Right lung (tissue), 5 donors: Measurements from ENCODE around the gene UNC13C. TPM values are rescaled to one million over a fixed set of nuclear protein-coding genes. Genes with fewer than 3 reads are reported as not detected.

Experiments
- DNase-seq, 2 donors: peaks; one replicate each; pipeline ENCODE4 v3.0.0-alpha.2; 2013
- polyA plus RNA-seq, 5 donors: library from polyadenylated mRNA; unstranded; fragments of 120-200 nt; gene quantifications; one replicate each; pipeline versions ENCODE4 v1.2.1 to v1.2.3, GENCODE V29; 2013; ENCODE audit warnings: inconsistent platforms in 1 of 5, low replicate concordance in 1 of 5; ENCODE audit not compliant: insufficient read length in 5 of 5, insufficient read depth in 1 of 5

UNC13C gene
- polyA plus RNA-seq, 5 donors = 10.0 to 19.8 (median 15.3) TPM

DNA sequence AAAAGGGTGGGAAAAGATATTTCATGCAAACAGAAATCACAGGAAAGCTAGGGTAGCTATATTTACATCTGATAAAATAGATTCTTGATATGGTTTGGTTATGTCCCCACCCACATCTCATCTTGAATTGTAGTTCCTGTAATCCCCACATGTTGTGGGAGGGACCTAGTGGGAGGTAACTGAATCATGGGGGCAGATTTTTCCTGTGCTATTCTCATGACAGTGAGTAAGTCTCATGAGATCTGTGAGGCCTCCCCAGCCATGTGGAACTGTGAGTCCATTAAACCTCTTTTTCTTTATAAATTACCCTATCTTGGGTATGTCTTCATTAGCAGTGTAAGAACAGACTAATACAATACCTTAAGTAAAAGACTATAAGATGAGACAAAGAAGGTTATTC lies 660.4 kb downstream of the UNC13C start:
- DNase-seq = no peak

DNA sequence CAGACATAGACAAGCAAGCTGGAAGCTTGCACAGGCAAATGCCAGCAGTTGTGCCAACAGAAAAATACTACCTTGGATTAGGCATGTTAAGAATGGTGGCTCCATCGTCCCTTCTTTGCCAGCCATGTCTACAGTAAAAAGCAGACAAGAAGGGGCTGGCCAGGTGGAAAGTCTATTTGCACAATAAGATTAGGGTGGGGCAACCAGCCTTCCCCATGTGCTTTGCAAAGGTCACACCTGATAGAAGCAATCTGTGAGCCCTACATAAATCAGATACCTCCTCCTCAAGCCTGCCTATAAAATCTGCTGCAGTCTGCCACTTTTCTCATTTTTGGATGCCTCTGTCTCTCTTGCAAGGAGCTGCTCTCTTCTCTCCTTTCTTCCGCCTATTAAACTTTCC lies 662.6 kb downstream of the UNC13C start:
- no peak for DNase-seq

DNA sequence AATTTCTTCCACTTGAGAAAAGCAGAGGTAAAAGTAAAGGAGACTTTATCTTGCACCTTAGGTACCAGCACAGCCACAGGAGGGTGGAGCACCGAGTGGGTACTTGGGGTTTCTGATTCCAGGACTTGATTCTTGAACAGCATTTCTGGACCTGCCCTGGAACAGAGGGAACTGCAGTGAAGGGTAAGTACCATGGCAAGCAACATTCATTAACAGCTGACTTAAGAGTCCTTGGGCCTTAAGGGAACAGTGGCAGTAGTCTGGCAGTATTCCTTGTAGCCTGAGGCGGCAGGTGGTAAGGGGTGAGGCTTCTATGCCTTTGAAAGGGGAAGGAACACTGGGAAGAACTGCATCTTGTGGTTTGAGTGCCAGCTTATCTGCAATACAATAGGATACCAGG lies 666.6 kb downstream of the UNC13C start:
- no peak for DNase-seq

DNA sequence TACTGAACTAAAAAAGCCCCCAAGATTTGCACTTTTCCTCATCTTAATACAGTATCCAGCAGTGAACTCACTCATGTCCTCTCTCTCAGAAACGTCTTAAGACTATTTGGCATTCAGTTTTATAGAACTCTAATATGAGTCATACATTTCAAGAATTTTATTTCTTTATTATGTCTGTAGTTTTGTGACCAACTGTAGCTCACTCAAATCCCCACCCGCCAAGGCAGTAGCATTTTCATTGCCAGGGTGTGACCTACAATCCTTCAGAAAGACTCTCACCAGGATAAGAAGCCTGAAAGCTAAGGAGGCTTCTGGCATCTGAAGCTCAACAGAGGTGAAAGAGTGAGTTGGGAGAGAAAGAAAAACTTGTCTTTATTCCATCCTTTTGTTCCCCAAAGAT lies 681.4 kb downstream of the UNC13C start:
- no peak for DNase-seq

DNA sequence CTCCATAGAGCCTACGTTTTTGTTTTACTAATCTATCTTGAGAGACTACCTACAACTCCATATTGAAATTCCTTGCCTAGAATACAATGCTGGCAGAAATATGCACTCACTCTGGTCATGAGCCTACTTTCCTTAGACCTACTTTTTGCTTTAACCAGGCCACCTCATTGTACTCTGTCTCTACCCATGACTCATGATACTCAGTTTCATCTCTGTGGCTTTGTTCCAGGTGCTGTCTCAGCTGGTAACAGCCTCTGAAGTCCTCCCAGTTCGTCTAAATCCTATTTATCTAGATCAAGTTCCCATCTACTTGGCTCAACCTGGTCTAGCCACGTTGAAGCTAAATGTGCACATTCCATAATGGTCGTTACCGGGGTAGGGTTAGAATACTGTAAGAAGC lies 682.1 kb downstream of the UNC13C start:
- DNase-seq = no peak

DNA sequence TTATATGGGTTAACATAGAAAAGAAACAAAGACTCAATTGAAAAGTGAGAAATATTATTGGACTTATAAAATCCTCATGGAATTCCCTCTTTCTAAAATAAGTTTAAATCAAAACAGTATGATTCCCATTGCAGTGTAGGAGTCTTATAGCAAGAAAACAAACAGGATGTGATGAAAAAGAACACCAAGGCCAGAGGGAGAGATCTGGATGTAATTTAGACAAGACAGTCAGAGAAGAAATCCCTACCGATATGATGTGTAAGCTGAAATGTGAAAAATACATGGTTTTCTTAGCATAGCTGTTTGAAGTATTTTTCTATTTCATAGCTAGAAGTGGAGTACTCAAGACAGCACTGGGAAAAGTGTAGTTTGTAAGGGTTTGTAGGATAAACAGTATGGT lies 697.0 kb downstream of the UNC13C start:
- DNase-seq = no peak

DNA sequence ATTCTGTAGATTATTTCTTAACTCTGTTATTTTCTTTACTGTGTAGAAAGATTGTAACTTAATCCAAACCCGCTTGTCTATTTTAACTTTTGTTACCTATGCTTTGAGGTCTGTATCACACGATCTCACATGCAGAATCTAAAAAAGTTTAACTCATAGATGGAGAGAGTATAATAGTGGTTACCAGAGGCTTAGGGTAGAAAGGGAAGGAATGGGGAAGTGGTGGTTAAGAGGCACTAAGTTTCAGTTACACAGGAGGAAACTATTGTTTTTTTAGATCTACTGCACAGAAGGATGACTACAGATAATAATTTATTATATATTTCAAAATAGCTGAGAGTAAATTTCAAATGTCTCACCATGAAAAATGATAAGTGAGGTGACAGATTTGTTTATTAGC lies 703.3 kb downstream of the UNC13C start:
- DNase-seq = no peak

Other genes with a start within 250 kb of the UNC13C start
- gene WDR72, start 218.8 kb upstream of the UNC13C start, polyA plus RNA-seq = 1 to 10 TPM; 2.5 to 5.3 (median 3.6) TPM